DOHH2 (cell line): ENCODE data around the gene GTPBP8.

Experiments
- H3F3A ChIP-seq: fragments of 200-600 bp; sonication (generic), shearing (Covaris generic); 2 replicates; pipeline ENCODE4 v1.6.0; 2016; ENCODE audit warnings: antibody characterized with exemption, mild to moderate bottlenecking; ENCODE audit not compliant: control insufficient read depth, insufficient read depth
- H3K27ac ChIP-seq: fragments of 200-600 bp; sonication (generic); 2 replicates; pipeline ENCODE4 v1.5.1; 2014; ENCODE audit warnings: low read depth, mild to moderate bottlenecking, low read length, moderate library complexity
- H3K27me3 ChIP-seq: fragments of 200-600 bp; sonication (generic); 2 replicates; pipeline ENCODE4 v1.6.1; 2014; ENCODE audit warnings: mild to moderate bottlenecking, low read length, mixed read lengths; ENCODE audit not compliant: control insufficient read depth
- H3K36me3 ChIP-seq: fragments of 200-600 bp; sonication (generic); 2 replicates; pipeline ENCODE4 v1.6.1; 2014; ENCODE audit warnings: mild to moderate bottlenecking, low read length, moderate library complexity, mixed read lengths; ENCODE audit not compliant: control insufficient read depth
- H3K4me1 ChIP-seq: fragments of 200-600 bp; sonication (generic); 2 replicates; pipeline ENCODE4 v1.6.1; 2014; ENCODE audit warnings: mild to moderate bottlenecking, low read length, mixed read lengths; ENCODE audit not compliant: control insufficient read depth
- H3K4me2 ChIP-seq: fragments of 200-600 bp; sonication (generic); 2 replicates; pipeline ENCODE4 v1.6.0; 2014; ENCODE audit warnings: mild to moderate bottlenecking, low read length, moderate library complexity
- H3K4me3 ChIP-seq: fragments of 200-600 bp; sonication (generic); 2 replicates; pipeline ENCODE4 v1.5.1; 2014; ENCODE audit warnings: mild to moderate bottlenecking, low read length, mixed read lengths
- H3K79me2 ChIP-seq: fragments of 200-600 bp; sonication (generic); 2 replicates; pipeline ENCODE4 v1.6.1; 2014; ENCODE audit warnings: mild to moderate bottlenecking, low read length, mixed read lengths; ENCODE audit not compliant: control insufficient read depth
- H3K9me2 ChIP-seq: fragments of 200-600 bp; sonication (generic); replicated peaks from 2 replicates; pipeline ENCODE4 v1.6.1; 2014; ENCODE audit warnings: mild to moderate bottlenecking, low read length, mixed read lengths; ENCODE audit not compliant: control insufficient read depth
- H3K9me3 ChIP-seq: fragments of 200-600 bp; sonication (generic); 2 replicates; pipeline ENCODE4 v1.6.1; 2014; ENCODE audit warnings: antibody characterized with exemption, low read length, mixed read lengths; ENCODE audit not compliant: control insufficient read depth, insufficient read depth
- H4K20me1 ChIP-seq: fragments of 200-600 bp; sonication (generic); 2 replicates; pipeline ENCODE4 v1.6.0; 2014; ENCODE audit warnings: low read depth, mild to moderate bottlenecking, antibody characterized with exemption, low read length, moderate library complexity; ENCODE audit not compliant: control insufficient read depth, insufficient read depth
- EZH2phosphoT487 ChIP-seq: fragments of 200-600 bp; sonication (generic); IDR thresholded peaks from 2 replicates; pipeline ENCODE4 v1.6.1; 2017; ENCODE audit warnings: borderline replicate concordance, mild to moderate bottlenecking, antibody characterized with exemption, low read length, moderate library complexity, mixed read lengths
- TF ChIP-seq, protein P1 (sequence below): fragments of 200-600 bp; sonication (generic); IDR thresholded peaks from one replicate; pipeline ENCODE4 v1.5.1; 2014; ENCODE audit warnings: antibody characterized with exemption, mild to moderate bottlenecking, low read depth, low read length; ENCODE audit not compliant: poor library complexity, severe bottlenecking

Gene GTPBP8

DNA sequence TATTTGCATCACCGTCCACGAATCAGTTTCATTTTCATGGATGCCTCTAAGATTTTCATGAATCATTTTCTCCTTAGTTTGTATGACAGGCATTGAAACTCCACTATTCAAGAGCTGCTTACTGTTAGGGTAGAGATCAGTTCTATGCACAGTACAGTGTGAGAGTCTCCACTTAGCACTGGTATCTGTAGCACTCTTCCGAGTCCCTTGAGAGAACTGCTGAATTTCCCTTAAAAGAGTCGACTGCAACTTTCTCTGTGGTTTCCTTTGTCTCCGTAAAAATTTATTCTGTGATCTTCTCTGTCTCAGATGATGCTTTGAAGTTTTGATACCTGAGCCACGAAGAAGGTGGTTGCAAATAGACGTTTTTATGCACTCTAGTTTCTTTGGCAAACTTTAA is 14.8 kb downstream of the GTPBP8 start:
- H4K20me1 ChIP-seq, result no peaks in the 10 kb centered on the region; the same call in 1 of the 2 replicates
- peaks cover 3% of the 10 kb centered on the region; the same call in 1 of the 2 replicates for H3K4me1 ChIP-seq
- H3K36me3 ChIP-seq, result peaks cover 98% of the 10 kb centered on the region
- H3K27me3 ChIP-seq, result no peaks in the 10 kb centered on the region
- H3K79me2 ChIP-seq, result peaks cover 17% of the 10 kb centered on the region
- no peaks in the 10 kb centered on the region for H3K9me2 ChIP-seq
- no peaks in the 10 kb centered on the region for H3K9me3 ChIP-seq
- no peak overlapping the region for H3K4me2 ChIP-seq
- H3K27ac ChIP-seq, result no peak overlapping the region
- TF ChIP-seq, protein P1, sequence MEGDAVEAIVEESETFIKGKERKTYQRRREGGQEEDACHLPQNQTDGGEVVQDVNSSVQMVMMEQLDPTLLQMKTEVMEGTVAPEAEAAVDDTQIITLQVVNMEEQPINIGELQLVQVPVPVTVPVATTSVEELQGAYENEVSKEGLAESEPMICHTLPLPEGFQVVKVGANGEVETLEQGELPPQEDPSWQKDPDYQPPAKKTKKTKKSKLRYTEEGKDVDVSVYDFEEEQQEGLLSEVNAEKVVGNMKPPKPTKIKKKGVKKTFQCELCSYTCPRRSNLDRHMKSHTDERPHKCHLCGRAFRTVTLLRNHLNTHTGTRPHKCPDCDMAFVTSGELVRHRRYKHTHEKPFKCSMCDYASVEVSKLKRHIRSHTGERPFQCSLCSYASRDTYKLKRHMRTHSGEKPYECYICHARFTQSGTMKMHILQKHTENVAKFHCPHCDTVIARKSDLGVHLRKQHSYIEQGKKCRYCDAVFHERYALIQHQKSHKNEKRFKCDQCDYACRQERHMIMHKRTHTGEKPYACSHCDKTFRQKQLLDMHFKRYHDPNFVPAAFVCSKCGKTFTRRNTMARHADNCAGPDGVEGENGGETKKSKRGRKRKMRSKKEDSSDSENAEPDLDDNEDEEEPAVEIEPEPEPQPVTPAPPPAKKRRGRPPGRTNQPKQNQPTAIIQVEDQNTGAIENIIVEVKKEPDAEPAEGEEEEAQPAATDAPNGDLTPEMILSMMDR, result no peak
- no peak for TF ChIP-seq EZH2phosphoT487
- H3K4me3 ChIP-seq, result no peak overlapping the region
- H3F3A ChIP-seq, result 0 out of 2 replicates have a peak, but pooled peaks cover 3% of the 10 kb centered on the region

DNA sequence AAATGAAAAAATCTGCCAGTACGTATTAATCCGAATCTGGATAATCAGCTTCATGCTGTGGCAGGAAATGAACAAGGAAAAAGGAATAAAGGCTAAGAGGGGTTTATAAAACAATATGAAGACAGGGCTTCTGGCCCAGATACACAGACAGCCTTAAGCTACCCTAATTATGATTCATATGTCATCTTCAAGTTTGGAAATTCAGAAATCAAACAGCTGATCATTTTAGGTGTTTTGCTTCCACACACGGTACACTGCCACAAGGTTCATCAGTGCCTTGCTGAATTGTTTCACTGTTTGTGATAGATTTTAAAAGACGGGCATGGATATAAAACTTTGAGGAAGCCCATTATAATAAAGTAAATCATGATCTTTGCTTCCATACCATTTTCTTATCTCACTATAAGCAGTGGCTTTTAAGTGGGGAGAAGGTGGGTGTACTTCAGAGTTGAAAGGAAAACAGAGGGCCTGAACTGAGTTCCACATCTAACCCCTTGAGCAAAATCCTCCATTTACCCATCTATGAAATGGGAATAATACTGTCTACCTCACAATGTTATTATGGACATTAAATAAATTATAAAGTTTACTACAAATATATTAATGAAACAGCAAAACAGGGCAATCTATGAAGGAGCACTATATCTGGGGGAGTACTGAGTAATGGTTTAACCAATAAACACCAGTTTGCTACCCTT is 15.7 kb downstream of the GTPBP8 start:
- H4K20me1 ChIP-seq, result no peaks in the 10 kb centered on the region; the same call in 1 of the 2 replicates
- no peaks in the 10 kb centered on the region for H3K9me2 ChIP-seq
- no peaks in the 10 kb centered on the region for H3K4me1 ChIP-seq
- H3K4me3 ChIP-seq, result no peak overlapping the region
- H3K4me2 ChIP-seq, result no peak overlapping the region
- TF ChIP-seq EZH2phosphoT487, result no peak
- TF ChIP-seq, protein P1, result no peak
- H3K36me3 ChIP-seq, result peaks cover 98% of the 10 kb centered on the region
- no peaks in the 10 kb centered on the region for H3K27me3 ChIP-seq
- no peaks in the 10 kb centered on the region for H3K9me3 ChIP-seq
- peaks cover 19% of the 10 kb centered on the region for H3K79me2 ChIP-seq
- H3K27ac ChIP-seq, result no peak overlapping the region
- H3F3A ChIP-seq, result 0 out of 2 replicates have a peak, but pooled peaks cover under 1% of the 10 kb centered on the region

- Histone ChIP-seq H3K9me2 (no peaks in the 10 kb centered on the region), H3K27me3 (no peaks in the 10 kb centered on the region), H3K27ac (no peak overlapping the region), H3K79me2 (peaks cover 19% of the 10 kb centered on the region), H3K4me3 (no peak overlapping the region), H3K4me2 (no peak overlapping the region), H3K4me1 (no peaks in the 10 kb centered on the region), H3F3A (no peaks in the 10 kb centered on the region), H3K36me3 (peaks cover 98% of the 10 kb centered on the region), H4K20me1 (no peaks in the 10 kb centered on the region; the same call in 1 of the 2 replicates), H3K9me3 (no peaks in the 10 kb centered on the region)
- no peak for TF ChIP-seq EZH2phosphoT487
- TF ChIP-seq, protein P1, result no peak
Measured at GRCh38 chr3:113008117-113008516, 17.3 kb downstream of the GTPBP8 start.
